Suprapubic skin (tissue), 3 donors: Measurements from ENCODE around the gene IGFBP2.

Source experiments
- POLR2A ChIP-seq, 2 donors: fragments of 450-650 bp; IDR thresholded peaks; one replicate each; pipeline ENCODE4 v1.6.1; 2017; ENCODE audit warnings: antibody characterized with exemption in 2 of 2, mild to moderate bottlenecking in 2 of 2, moderate library complexity in 2 of 2
- TF ChIP-seq, protein P1 (sequence below), 2 donors: fragments of 200-600 bp in 1 of 2; fragments of 450-650 bp in 1 of 2; sonication (generic) in 1 of 2; IDR thresholded peaks; one replicate each; pipeline ENCODE4 v1.5.1; 2016 to 2019; ENCODE audit warnings: antibody characterized with exemption in 2 of 2, mild to moderate bottlenecking in 1 of 2, moderate library complexity in 1 of 2

DNA sequence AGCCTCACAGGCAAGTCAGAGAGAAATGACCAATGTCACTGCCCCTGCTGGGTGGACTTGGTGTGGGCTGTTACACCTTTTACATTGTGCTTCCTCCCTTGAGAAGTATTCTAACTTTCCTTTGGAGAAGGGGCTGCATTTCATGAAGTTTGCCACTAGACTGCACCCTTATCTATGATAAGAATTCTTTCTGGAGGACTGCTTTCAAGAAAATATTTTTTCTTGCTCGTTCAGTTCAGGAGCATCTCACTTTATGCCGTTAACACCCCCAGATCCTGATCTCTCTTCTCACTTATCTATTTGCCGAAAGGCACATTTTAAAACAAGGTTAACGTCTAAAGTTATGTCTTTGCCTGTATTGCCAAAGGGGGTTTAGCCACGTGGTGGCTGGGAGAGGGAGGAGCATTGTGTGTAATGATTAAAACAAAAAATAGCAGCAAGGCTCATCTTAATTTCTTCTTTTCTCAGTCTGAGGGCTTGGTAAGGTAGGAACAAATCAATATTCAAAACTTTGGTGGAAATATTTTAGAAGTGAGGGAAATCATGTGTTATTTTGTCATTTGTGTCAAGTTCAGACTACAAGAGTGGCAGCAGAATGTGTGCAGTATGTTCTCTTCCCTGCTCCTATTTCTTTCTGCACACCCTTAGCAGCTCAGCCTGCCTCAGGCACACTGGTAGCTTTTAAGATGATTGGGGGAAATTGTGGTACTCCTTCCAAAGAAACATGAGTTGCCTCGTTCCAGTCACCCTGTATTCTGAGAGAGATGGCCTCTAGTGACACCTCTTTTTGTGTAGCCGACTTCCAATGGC lies 63.7 kb downstream of the IGFBP2 start:
- TF ChIP-seq, protein P1, sequence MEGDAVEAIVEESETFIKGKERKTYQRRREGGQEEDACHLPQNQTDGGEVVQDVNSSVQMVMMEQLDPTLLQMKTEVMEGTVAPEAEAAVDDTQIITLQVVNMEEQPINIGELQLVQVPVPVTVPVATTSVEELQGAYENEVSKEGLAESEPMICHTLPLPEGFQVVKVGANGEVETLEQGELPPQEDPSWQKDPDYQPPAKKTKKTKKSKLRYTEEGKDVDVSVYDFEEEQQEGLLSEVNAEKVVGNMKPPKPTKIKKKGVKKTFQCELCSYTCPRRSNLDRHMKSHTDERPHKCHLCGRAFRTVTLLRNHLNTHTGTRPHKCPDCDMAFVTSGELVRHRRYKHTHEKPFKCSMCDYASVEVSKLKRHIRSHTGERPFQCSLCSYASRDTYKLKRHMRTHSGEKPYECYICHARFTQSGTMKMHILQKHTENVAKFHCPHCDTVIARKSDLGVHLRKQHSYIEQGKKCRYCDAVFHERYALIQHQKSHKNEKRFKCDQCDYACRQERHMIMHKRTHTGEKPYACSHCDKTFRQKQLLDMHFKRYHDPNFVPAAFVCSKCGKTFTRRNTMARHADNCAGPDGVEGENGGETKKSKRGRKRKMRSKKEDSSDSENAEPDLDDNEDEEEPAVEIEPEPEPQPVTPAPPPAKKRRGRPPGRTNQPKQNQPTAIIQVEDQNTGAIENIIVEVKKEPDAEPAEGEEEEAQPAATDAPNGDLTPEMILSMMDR (IDR thresholded peaks at IDR 0.05) = peak; percentile 42 to 52
- no peak for TF ChIP-seq POLR2A (IDR thresholded peaks at IDR 0.05)
